Heart left ventricle (tissue), 16 donors: ENCODE data around the gene SLC26A4. TPM values are rescaled to one million over a fixed set of nuclear protein-coding genes. Genes with fewer than 3 reads are reported as not detected.
"Not testable (repeated sequence)": the region's sequence is repeated elsewhere in the genome, so short reads cannot be mapped to it uniquely, and the experiment has no call there.

ENCODE experiments used
- ATAC-seq, 4 donors: fragments of 200-7000 bp; cut with Tn5 transposase; one replicate each; pipeline ENCODE4 v1.9.1; 2020 to 2022; ENCODE audit warnings: moderate library complexity in 4 of 4, mild to moderate bottlenecking in 3 of 4, moderate number of reproducible peaks in 1 of 4
- DNase-seq, 5 donors: peaks; one replicate each; pipeline ENCODE4 v3.0.0-alpha.2; 2020
- H3K27ac ChIP-seq, 12 donors: fragments of 200-600 bp; sonication (generic) in 4 of 12; one replicate each; pipeline versions ENCODE4 v1.5.0 to v1.8.0; 2016 to 2022; ENCODE audit warnings: mild to moderate bottlenecking in 2 of 12
- H3K27me3 ChIP-seq, 9 donors: fragments of 200-600 bp; sonication (generic) in 2 of 9; one replicate each; pipeline versions ENCODE4 v1.5.1 to v1.8.0; 2016 to 2022; ENCODE audit warnings: mild to moderate bottlenecking in 3 of 9
- H3K36me3 ChIP-seq, 9 donors: fragments of 200-600 bp; sonication (generic) in 2 of 9; one replicate each; pipeline versions ENCODE4 v1.5.0 to v1.8.0; 2018 to 2022; ENCODE audit warnings: mild to moderate bottlenecking in 2 of 9
- H3K4me1 ChIP-seq, 12 donors: fragments of 200-600 bp; sonication (generic) in 4 of 12; one replicate each; pipeline versions ENCODE4 v1.5.0 to v1.8.0; 2016 to 2022; ENCODE audit warnings: mild to moderate bottlenecking in 3 of 12
- H3K4me3 ChIP-seq, 12 donors: fragments of 200-600 bp; sonication (generic) in 4 of 12; one replicate each; pipeline versions ENCODE4 v1.5.0 to v1.8.0; 2017 to 2022; ENCODE audit warnings: mild to moderate bottlenecking in 9 of 12, moderate library complexity in 4 of 12
- H3K9me3 ChIP-seq, 12 donors: fragments of 200-600 bp; sonication (generic) in 4 of 12; one replicate each; pipeline versions ENCODE4 v1.5.0 to v1.8.0; 2016 to 2022; ENCODE audit warnings: mild to moderate bottlenecking in 1 of 12
- CTCF ChIP-seq, 12 donors: fragments of 200-600 bp; sonication (generic) in 4 of 12; IDR thresholded peaks; one replicate each; pipeline versions ENCODE4 v1.5.0 to v1.8.0; 2018 to 2022; ENCODE audit warnings: antibody characterized with exemption in 12 of 12, mild to moderate bottlenecking in 5 of 12
- POLR2A ChIP-seq, 2 donors: fragments of 450-650 bp; IDR thresholded peaks; one replicate each; pipeline ENCODE4 v1.6.1; 2017; ENCODE audit warnings: antibody characterized with exemption in 2 of 2, mild to moderate bottlenecking in 2 of 2, moderate library complexity in 2 of 2
- WGBS, 4 donors: extraction: QIAGEN DNeasy Blood & Tissue Kit in 2 of 4; methylation state at CpG; one replicate each; pipeline versions ENCODE4 v1.1.5 to v1.1.7; 2013 to 2018; 5-methylcytosine and 5-hydroxymethylcytosine counted together
- intact Hi-C, 10 donors: fragments of 100-400 bp; cut with DNase I; formaldehyde crosslinking; loops; one replicate each; pipeline versions ENCODE4 v1.11.1 to v1.14.2; 2022
- polyA plus RNA-seq, 2 donors: library from polyadenylated mRNA; stranded (reverse); fragments of 200-250 nt; gene quantifications; one replicate each; pipeline ENCODE4 v1.2.3, GENCODE V29; 2013
- total RNA-seq, 9 donors: library from RNA; depleted of rRNA in 2 of 9; stranded (reverse); fragments of >200 nt in 2 of 9; fragmentation: NEBNext Ultra II Directional in 3 of 9; extraction: Animal tissue kit (Norgen Biotek cat#: 25700) in 3 of 9; gene quantifications; one replicate each; pipeline versions ENCODE4 v1.1.0 to v1.2.4, GENCODE V29; 2016 to 2023
- donor health status: ischemic (EF 13 %, LVEDD 7.1; RV severe dilation, severe dysfunction).
- donor health status: healthy with polysubstance abuse.
- donor health status: DM: no; HTN: yes; CAD: no.
- donor health status: DM: no; HTN: no; CAD: no.
- donor health status: ischemic (EF 25% LVEDD 6.9; RV normal size, moderate dysfunction).
- donor health status: ischemic (EF 25% LVEDD 5.7; RV mildly dilated, moderate dysfunction).
- donor health status: healthy.
- donor health status: DM: yes; HTN: yes; CAD: no.
- donor health status: ischemic (EF 35%, LVEDD 5.7; RV mildly dilated, moderate dysfunction).
- donor health status: nonischemic (EF 11% LVEDD 7.7; RV severe dilation, severe dysfunction).
- donor health status: DM: yes; HTN: yes; CAD: no.
- donor health status: PGD.
- donor health status: ischemic (EF 29% LVEDD 5.4; RV normal size, mild dysfunction).
- donor health status: nonischemic (EF 23%, LVEDD 6.1; RV moderate dilation, normal function).

The SLC26A4 gene
- total and polyA plus RNA-seq, 11 donors, result 0.19 to 1.8 (median 0.42) TPM

- no peak for DNase-seq
- WGBS, 4 donors, result 86 to 95% (median 90%) methylated on average over 1 of the region's 1 CpG
- Histone ChIP-seq H3K4me3 (no peak overlapping the region), H3K27me3 (no peaks in the 10 kb centered on the region), H3K4me1 (peaks cover 0 to 3% (median 0%) of the 10 kb centered on the region in 12 donors), H3K9me3 (no peaks in the 10 kb centered on the region), H3K36me3 (no peaks in the 10 kb centered on the region), H3K27ac (no peak overlapping the region)
- TF ChIP-seq POLR2A (IDR thresholded peaks at IDR 0.05) (no peak), CTCF (IDR thresholded peaks at IDR 0.05) (no peak)
- no peak for ATAC-seq
- intact Hi-C loops, result no loop called here
Observed at GRCh38 chr7:107638594-107638993, 22.0 kb upstream of the SLC26A4 start.

- DNase-seq, H3K4me1 ChIP-seq, H3K36me3 ChIP-seq, H3K4me3 ChIP-seq, intact Hi-C loops, H3K27me3 ChIP-seq, ATAC-seq, H3K27ac ChIP-seq, H3K9me3 ChIP-seq: not testable (repeated sequence)
- WGBS, 4 donors, result 92 to 97% (median 94%) methylated on average over 2 of the region's 2 CpGs
Observed at GRCh38 chr7:107639070-107639469, 21.6 kb upstream of the SLC26A4 start.

GRCh38 chr7:107641676-107642075 lies 19.0 kb upstream of the SLC26A4 start:
- TF ChIP-seq CTCF (IDR thresholded peaks at IDR 0.05), result no peak
- TF ChIP-seq POLR2A (IDR thresholded peaks at IDR 0.05), result no peak
- WGBS, 4 donors, result 74 to 85% (median 77%) methylated on average over 1 of the region's 1 CpG
- no peak for DNase-seq

GRCh38 chr7:107642501-107642900 lies 18.1 kb upstream of the SLC26A4 start:
- ATAC-seq (no peak), DNase-seq (no peak)
- intact Hi-C loops, result no loop called here
- Histone ChIP-seq H3K9me3 (no peaks in the 10 kb centered on the region), H3K27ac (no peak overlapping the region), H3K4me3 (no peak overlapping the region), H3K36me3 (no peaks in the 10 kb centered on the region), H3K4me1 (peaks cover 0 to 17% (median 0%) of the 10 kb centered on the region in 12 donors), H3K27me3 (no peaks in the 10 kb centered on the region)
- WGBS, 4 donors, result 59 to 76% (median 68%) methylated on average over 4 of the region's 4 CpGs
- TF ChIP-seq POLR2A (IDR thresholded peaks at IDR 0.05) (no peak), CTCF (IDR thresholded peaks at IDR 0.05) (no peak)

More at GRCh38 chr7:107641676-107642075, 19.0 kb upstream of the SLC26A4 start:
- no peak overlapping the region for H3K27ac ChIP-seq
- no peak overlapping the region for H3K4me3 ChIP-seq
- ATAC-seq, result no peak
- H3K4me1 ChIP-seq, result peaks cover 0 to 17% (median 0%) of the 10 kb centered on the region in 12 donors
- H3K9me3 ChIP-seq, result no peaks in the 10 kb centered on the region
- no peaks in the 10 kb centered on the region for H3K27me3 ChIP-seq
- no peaks in the 10 kb centered on the region for H3K36me3 ChIP-seq
- intact Hi-C loops, result no loop called here

GRCh38 chr7:107643407-107643806 lies 17.2 kb upstream of the SLC26A4 start:
- H3K36me3 ChIP-seq, result no peaks in the 10 kb centered on the region
- intact Hi-C loops, result no loop called here
- ATAC-seq, result no peak
- no peaks in the 10 kb centered on the region for H3K9me3 ChIP-seq
- H3K4me3 ChIP-seq, result no peak overlapping the region
- H3K4me1 ChIP-seq, result peaks cover 0 to 17% (median 0%) of the 10 kb centered on the region in 12 donors
- no peak overlapping the region for H3K27ac ChIP-seq
- H3K27me3 ChIP-seq, result no peaks in the 10 kb centered on the region
- WGBS, 4 donors, result 83 to 94% (median 86%) methylated on average over 1 of the region's 1 CpG
- TF ChIP-seq CTCF (IDR thresholded peaks at IDR 0.05) (no peak), POLR2A (IDR thresholded peaks at IDR 0.05) (no peak)
- DNase-seq, result no peak
